Measurements from ENCODE around the gene TMUB2.
"Not testable (repeated sequence)": the region's sequence is repeated elsewhere in the genome, so short reads cannot be mapped to it uniquely, and the experiment has no call there.

The TMUB2 gene

DNA sequence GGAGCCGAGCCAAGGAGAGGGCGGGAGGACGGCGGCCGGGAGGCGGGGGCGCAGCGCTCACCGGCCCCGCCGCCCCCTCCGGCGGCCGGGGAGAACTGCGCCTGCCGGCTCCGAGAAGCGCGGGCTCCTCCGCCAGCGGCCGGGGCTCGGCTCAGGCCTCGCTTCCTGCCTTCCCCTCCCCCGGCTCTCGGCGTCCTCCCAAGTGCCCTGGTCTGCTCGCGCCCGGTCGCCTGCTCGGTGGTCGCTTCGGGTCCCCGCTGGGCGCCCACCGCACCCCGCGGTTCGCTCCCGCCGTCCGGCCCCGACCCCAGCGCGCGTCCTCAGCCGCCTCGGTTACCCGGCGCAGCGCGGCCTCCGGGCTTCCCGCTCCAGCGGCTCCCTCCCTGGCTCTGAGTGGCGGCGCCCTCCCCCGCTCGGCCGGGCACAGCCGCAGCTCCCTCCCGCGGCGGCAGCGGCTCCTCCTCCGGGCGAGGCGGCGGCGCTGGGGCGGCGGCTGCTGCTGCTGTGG, 32.4 kb downstream of the TMUB2 start:
- peak; percentile 71 for DNase-seq (ENCODE audit: low spot score)

DNA sequence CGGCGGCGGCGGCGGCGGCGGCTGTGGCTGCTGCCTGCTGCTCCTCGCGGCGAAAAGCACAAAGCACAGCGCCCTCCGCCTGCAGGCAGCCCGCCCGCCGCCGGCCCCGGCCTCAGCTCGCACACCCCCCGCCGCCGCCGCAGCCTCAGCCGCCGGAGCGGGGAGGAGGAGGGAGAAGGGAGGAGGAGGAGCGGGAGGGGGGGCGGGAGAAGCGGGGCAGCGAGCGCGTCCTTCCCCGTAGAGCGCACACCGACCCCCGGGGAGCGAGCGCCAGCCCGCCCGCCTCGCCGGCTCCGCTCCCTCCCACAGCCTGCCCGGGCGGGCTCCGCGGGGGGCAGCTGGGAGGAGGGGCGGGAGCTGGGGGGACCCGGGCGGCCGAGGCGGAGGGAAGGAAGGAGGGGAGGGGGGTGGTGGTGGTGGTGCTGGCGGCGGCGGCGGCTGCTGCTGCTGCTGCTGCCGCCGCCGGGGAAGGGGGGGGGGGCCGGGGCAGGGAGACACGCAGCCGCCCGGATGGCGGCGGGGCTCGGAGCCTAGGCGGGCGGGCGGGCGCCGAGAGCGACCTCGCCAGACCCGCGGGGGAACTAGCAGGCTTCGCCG, 32.9 kb downstream of the TMUB2 start, which contains the start of gene UBTF:
UBTF (minus strand) TSS at position 60 of the 597 bp plus-strand sequence. CDS start 1,446 bp downstream, outside the sequence.
- peak; percentile 65 for DNase-seq (ENCODE audit: low spot score)

DNA sequence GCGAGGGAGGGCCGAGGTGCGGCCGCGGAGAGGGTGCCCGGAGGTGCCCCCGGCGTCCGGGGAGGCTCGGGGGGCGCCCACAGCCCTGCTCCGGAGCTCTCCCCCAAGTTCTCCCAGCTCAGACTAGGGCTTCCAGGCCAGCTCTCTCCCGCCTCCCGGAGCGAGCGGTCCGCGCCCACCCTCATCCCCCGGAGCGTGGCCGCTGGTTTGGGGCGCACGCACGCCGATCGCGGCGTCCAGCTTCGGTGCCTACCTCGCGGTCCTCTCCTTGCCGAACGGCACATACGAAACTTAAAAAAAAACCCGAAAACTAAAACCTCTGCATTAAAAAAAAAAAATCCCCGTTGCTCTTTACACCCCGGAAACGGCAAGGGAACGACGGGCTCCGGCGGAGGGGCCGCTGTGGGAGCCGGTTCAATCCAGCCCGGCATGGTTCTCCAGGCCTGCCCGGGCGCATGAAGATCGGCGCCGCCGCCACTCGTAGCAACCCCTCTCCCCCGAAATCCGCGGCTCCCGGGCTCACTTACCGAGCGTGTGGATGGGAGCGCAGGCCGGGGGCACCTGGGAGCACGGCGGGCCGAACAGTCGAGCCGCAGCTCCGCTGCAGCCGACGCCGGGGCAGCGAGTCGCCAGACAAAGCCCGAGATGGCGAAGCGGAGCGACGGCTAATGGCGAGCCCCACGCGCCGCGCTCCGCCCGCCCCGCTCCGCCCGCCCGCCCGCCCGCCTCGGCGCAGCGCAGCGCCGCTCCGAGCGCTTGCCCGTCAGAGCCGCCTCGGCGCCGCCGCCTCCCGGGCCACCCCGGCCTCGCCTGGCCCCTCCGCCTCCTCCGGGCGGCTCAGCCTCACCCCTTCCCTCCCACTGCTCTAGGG, 33.7 kb downstream of the TMUB2 start:
- peak; percentile 54 for DNase-seq (ENCODE audit: low spot score)

DNA sequence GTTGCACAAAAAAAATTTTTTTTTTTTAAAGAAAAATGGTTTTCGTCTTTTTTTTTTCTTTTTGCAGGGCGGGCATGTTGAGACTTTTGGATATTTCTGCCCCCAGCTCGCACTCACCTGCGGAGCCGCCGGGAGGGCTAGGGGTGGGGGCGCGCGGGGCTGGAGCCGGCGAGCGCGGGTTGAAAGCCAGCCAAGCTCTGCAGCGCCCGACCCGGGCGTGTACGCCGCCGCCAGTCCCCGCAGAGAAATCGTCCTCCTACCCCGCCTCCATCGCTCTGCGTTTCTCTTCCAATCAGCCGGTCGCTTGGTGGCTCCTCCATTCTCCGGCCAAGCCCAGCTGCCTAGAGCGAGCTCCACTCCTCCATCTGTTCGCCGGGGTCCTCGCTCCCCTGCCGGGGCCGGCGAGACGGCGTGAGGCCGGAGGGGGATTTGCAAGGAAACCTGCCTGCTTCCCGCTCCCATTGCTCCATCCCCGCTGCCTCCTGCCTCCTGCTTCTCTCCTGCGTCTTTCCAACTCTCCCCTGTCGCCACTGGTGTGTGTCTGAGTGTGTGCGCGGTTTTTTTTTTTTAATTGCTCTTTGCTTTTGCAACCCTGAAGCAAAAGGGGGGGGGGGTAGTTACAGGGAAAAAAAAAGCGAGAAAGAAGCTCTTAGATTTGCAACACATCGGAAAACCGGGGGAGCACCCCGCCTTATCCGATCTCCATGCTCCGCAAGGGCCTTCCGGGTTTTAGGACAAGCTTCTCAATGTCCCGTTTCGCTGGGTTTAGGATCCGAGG, 34.5 kb downstream of the TMUB2 start:
- DNase-seq (ENCODE audit: low spot score) = peak; percentile 78

DNA sequence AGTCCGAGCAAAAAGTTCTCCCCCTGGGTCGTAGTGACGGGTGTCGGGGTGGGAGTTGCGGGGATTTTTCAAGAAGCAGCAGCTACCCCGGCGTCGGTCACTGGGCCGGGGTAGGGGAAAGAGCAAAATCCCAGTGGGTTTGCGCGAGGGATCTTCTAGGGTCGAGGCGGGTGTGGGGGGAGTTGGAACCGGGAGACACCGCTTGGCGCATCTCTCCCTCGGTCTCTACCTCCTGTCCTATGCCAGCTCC, 35.0 kb downstream of the TMUB2 start:
- no peak for DNase-seq (ENCODE audit: low spot score)

DNA sequence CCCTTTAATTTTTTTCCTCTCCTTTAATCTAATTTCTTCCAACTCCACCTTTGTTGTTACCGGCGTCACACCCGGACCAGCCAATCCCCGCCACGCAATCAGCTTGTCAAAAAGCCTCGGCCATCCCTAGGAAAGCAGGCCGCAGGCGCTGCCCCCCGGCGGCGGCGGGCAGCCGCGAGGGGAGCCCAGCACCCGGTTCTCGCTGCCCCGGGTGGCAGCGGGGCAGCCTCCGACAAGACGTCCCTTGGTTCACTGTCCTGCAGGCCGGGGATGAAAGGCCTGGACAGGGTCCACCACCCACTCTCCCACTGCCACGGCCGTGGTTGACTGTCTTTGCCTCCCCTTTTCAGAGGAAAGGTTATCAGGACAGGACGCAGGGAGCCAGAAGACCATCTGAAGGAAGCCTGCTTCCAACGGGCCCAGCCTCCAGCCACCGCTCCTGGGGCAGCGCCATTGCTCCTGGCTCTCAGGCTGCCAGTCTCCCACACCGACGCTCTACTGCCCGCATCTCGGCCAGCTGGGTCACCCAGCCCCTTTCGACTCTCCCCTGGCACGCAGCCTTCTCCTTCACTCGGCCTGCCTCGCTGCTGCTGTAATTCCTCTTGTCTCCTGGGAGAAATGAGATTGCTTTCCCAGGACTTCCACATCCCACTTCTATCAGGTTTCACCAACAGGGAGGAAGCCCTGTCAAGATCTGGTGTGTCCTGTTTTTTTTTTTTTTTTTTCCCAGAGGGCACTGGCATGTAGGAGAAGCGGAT, 35.5 kb downstream of the TMUB2 start:
- DNase-seq (ENCODE audit: low spot score) = peak; percentile 88

DNA sequence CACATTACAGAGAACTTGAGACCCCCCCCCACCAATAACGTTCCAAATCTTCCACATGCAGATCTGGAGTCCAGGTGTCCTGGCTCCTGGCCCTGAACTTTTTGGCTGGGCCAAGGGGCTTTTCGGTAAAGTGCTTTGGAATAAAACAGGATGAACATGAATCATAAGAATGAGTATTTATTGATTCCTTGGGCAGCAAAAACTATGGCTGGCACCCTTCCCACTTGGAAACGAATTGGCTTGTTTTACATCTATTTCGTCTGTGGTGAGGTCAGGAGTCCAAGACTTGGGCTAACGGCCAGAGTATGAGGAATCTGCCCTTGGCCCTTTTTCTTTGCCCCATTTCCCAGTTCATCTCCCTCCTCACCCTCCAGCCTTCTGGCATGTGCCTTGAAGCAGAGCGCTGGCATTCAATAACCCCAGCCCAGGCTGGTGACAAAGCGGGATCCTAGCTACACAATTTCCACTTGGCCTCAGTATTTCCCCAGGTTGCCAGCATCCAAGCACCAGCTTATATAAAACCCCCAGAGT, 36.8 kb downstream of the TMUB2 start:
- no peak for DNase-seq (ENCODE audit: low spot score)

DNA sequence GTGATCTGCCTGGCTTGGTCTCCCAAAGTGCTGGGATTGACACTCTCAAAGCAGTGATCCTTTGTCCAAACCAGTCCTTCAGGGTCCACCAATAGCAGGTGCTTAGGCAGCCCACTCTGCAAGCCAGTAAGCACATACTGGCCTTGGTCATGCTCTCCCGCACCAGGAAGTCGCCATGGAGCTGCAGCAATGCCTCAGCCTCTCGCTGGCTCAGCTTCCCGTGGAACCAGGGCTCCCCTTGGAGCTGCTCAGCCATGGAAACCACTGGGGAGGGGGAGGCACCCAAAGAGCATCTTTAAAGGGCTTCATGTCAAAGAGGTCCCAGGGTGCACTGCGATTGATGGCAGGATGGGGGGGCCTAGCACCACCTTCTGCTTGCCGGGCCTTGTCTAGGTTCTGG, 42.3 kb downstream of the TMUB2 start:
- no peak for DNase-seq (ENCODE audit: low spot score)

DNA sequence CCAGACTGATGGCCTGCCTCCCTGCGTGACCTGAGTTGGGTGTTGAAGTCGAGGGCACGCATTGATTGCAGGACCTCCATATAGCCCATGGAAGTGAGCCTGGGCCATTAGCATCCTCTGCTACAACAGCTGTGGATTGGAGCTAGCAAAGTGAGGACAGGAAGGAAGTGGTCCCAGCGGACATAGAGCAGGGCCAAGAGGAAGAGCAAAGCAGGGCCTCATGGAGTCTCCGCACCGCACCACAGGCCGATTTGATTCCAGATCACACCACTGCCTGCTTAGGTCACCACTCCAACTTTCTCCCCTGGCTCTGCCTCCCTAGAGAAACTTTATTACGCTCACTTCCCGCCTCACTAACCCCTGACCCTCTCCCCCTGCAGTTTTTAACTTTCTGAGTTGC, 43.4 kb downstream of the TMUB2 start:
- DNase-seq (ENCODE audit: low spot score) = no peak

DNA sequence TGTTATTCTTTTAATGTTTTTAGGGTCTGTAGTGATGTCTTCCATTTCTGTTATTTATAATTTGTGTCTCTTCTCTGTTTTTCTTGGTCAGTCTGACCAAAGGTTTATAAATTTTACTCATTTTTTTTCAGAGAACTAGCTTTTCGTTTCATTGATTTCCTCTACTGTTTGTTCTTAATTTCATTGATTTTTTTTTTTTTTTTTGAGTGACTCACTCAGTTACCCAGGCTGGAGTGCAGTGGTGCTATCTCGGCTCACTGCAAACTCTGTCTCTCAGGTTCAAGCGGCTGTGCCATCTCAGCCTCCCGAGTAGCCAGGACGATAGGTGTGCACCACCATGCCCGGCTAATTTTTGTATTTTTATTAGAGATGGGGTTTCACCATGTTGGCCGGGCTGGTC, 45.3 kb downstream of the TMUB2 start:
- no peak for DNase-seq (ENCODE audit: low spot score)

DNA sequence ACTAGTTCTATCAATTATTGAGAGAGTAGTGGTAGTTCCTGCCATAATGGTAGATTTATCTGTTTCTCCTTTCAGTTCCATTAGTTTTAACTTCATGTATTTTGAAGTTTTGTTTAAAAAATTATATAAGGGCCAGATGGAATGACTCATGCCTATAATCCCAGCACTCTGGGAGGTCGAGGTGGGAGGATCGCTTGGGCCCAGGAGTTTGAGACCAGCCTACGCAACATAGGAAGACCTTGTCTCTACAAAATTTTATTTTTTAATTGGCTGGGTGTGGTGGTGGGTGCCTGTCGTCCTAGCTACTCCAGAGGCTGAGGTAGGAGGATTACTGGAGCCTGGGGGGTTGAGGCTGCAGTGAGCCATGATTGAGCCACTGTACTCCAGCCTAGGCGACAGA, 46.8 kb downstream of the TMUB2 start:
- DNase-seq (ENCODE audit: low spot score) = no peak

DNA sequence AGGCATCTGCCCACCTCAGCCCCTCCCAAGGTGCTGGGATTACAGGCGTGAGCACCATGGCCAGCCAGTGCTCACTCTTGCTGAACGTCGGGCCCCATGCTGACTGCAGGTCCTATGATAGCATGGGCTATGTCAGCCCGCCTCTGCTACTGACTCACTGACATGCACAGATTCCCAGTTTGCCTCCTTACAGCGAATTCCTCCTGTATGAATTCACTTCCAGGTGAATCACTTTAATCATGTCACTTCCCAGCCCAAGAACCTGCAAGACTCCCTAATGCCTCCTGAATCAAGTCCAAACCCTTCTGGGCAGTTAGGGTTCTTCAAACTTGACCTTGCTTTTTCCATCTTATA, 48.8 kb downstream of the TMUB2 start:
- peak; percentile 23 for DNase-seq (ENCODE audit: low spot score)

DNA sequence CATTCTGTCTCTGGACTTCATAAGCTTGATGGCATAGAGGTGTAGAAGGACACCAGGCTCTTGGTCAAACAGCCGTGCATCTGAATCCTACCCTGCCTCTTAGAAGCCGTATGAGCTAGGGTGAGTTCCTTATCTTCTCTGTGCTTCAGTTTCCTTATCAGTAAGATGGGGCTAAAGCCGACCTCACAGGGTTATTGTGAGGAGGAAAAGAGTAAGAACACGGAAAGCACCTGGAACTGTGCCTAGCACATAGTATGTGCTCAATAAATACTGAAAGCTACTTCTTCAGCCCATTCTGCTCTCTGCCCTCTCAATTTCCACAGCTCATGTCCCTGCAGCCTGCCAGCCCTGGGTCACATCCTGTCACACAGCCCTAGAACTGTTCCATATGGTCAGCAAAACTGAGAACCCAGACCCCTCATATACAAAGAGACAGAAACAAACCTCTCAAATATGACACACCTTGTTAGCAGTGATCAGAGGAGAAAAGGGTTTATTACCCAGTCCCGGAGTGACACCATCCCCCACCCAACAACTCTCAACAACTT, 49.7 kb downstream of the TMUB2 start:
- no peak for DNase-seq (ENCODE audit: low spot score)

DNA sequence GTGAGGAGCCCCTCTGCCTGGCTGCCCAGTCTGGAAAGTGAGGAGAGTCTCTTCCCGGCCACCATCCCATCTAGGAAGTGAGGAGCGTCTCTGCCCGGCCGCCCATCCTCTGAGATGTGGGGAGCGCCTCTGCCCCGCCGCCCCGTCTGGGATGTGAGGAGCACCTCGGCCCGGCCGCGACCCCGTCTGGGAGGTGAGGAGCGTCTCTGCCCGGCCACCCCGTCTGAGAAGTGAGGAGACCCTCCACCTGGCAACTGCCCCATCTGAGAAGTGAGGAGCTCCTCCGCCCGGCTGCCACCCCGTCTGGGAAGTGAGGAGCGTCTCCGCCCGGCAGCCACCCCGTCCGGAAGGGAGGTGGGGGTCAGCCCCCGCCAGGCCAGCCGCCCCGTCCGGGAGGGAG, 51.1 kb downstream of the TMUB2 start:
- not testable (repeated sequence) for DNase-seq (ENCODE audit: low spot score)

DNA sequence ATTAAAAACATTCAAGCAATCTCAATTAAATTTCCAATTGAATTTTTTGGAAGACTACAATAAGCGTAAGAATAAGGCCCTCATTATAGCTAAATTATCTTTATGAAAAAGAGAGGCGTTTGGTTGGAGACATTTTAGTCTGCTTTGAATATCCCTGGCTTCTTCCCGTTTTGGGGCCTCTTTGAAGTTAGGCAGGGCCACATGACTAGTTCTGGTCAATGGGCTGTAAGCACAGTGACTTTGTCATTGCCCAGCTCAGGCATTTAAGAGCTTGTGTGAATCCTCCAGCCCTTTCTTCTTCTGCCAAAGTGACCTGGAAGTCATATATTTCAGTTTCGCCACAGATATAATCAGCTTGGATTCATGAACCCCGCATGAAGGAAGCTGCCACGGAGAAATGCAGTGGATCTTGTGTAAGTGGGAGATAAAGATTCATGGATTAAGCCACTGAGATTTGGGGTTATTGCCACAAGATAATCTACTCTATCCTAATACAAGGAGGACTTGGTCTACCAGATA, 54.4 kb downstream of the TMUB2 start:
- no peak for DNase-seq (ENCODE audit: low spot score)
